Neural cell (in vitro differentiated cells): ENCODE results near the gene HOXD3. TPM values are rescaled to one million over a fixed set of nuclear protein-coding genes. Genes with fewer than 3 reads are reported as not detected.
A peak's percentile ranks its signal among the peaks of the same experiment; 100 is the strongest.

Source experiments
- H2AFZ ChIP-seq: fragments of 200-600, 300-800 bp; sonication (generic), shearing (Covaris generic); 2 replicates; pipeline ENCODE4 v1.6.0; 2014; ENCODE audit warnings: low read depth, mild to moderate bottlenecking, antibody characterized with exemption, low read length, moderate library complexity
- H3F3A ChIP-seq: fragments of 200-600 bp; shearing (Covaris generic); 2 replicates; pipeline ENCODE4 v1.6.1; 2016; ENCODE audit warnings: mild to moderate bottlenecking, moderate library complexity, mixed read lengths, antibody characterized with exemption, low read length; ENCODE audit not compliant: insufficient read depth, poor library complexity, severe bottlenecking
- H3K27ac ChIP-seq: fragments of 200-600, 300-800 bp; sonication (generic), shearing (Covaris generic); 2 replicates; pipeline ENCODE4 v1.5.1; 2014; ENCODE audit warnings: mild to moderate bottlenecking, low read length, moderate library complexity
- H3K27me3 ChIP-seq: fragments of 300-800, 200-600 bp; sonication (generic), shearing (Covaris generic); 2 replicates; pipeline ENCODE4 v1.6.0; 2014; ENCODE audit warnings: mild to moderate bottlenecking, low read depth, low read length, moderate library complexity; ENCODE audit not compliant: insufficient read depth
- H3K36me3 ChIP-seq: fragments of 300-800, 200-600 bp; sonication (generic), shearing (Covaris generic); 2 replicates; pipeline ENCODE4 v1.5.1; 2014; ENCODE audit warnings: mild to moderate bottlenecking, antibody characterized with exemption, low read length, moderate library complexity; ENCODE audit not compliant: insufficient read depth
- H3K4me2 ChIP-seq: fragments of 300-800, 200-600 bp; sonication (generic), shearing (Covaris generic); 2 replicates; pipeline ENCODE4 v1.6.0; 2014; ENCODE audit warnings: mild to moderate bottlenecking, low read length
- H3K4me3 ChIP-seq: fragments of 300-800, 200-600 bp; sonication (generic), shearing (Covaris generic); 2 replicates; pipeline ENCODE4 v1.5.1; 2014; ENCODE audit warnings: mild to moderate bottlenecking, low read length, moderate library complexity
- H3K79me2 ChIP-seq: fragments of 200-600 bp; shearing (Covaris generic); replicated peaks from 2 replicates; pipeline ENCODE4 v1.6.0; 2014; ENCODE audit warnings: mild to moderate bottlenecking, low read length, moderate library complexity; ENCODE audit not compliant: insufficient read depth
- H3K9ac ChIP-seq: fragments of 300-800, 200-600 bp; sonication (generic), shearing (Covaris generic); 2 replicates; pipeline ENCODE4 v1.6.1; 2016; ENCODE audit warnings: mild to moderate bottlenecking, low read length, mixed read lengths
- H3K9me2 ChIP-seq: fragments of 200-600 bp; shearing (Covaris generic); 2 replicates; pipeline ENCODE4 v1.6.1; 2016; ENCODE audit warnings: mild to moderate bottlenecking, low read length, mixed read lengths; ENCODE audit not compliant: insufficient read depth
- H3K9me3 ChIP-seq: fragments of 200-600, 300-800 bp; sonication (generic), shearing (Covaris generic); 2 replicates; pipeline ENCODE4 v1.6.1; 2016; ENCODE audit warnings: mild to moderate bottlenecking, mixed run types, low read length, moderate library complexity, mixed read lengths
- H4K20me1 ChIP-seq: fragments of 200-600 bp; shearing (Covaris generic); 2 replicates; pipeline ENCODE4 v1.6.1; 2016; ENCODE audit warnings: mild to moderate bottlenecking, mixed run types; ENCODE audit not compliant: insufficient read depth
- CTCF ChIP-seq: fragments of 450-650 bp; IDR thresholded peaks from 2 replicates; pipeline ENCODE4 v1.5.1; 2014; ENCODE audit warnings: antibody characterized with exemption, mild to moderate bottlenecking, moderate library complexity; ENCODE audit not compliant: poor library complexity, severe bottlenecking
- EP300 ChIP-seq: fragments of 450-650 bp; conservative IDR thresholded peaks from 2 replicates; pipeline ENCODE4 v1.6.1; 2014; ENCODE audit warnings: antibody characterized with exemption, mild to moderate bottlenecking, moderate library complexity; ENCODE audit not compliant: poor library complexity, severe bottlenecking
- EZH2 ChIP-seq: fragments of 200-600, 300-800 bp; shearing (Covaris generic), sonication (generic); IDR thresholded peaks from 2 replicates; pipeline ENCODE4 v1.6.1; 2014; ENCODE audit warnings: antibody characterized with exemption, low read length, borderline replicate concordance, mild to moderate bottlenecking; ENCODE audit not compliant: insufficient read depth, poor library complexity, severe bottlenecking
- MXI1 ChIP-seq: fragments of 450-650 bp; conservative IDR thresholded peaks from 2 replicates; pipeline ENCODE4 v1.6.1; 2014; ENCODE audit warnings: antibody characterized with exemption, mild to moderate bottlenecking; ENCODE audit not compliant: poor library complexity, severe bottlenecking
- POLR2AphosphoS5 ChIP-seq: IDR thresholded peaks from 2 replicates; pipeline ENCODE4 v1.6.1; 2012
- RAD21 ChIP-seq: fragments of 450-650 bp; conservative IDR thresholded peaks from 2 replicates; pipeline ENCODE4 v1.6.1; 2014; ENCODE audit warnings: antibody characterized with exemption, mild to moderate bottlenecking, moderate library complexity
- REST ChIP-seq: IDR thresholded peaks from 2 replicates; pipeline ENCODE4 v1.6.1; 2012; ENCODE audit warnings: borderline replicate concordance
- SMC3 ChIP-seq: fragments of 450-650 bp; conservative IDR thresholded peaks from 2 replicates; pipeline ENCODE4 v1.6.1; 2014; ENCODE audit warnings: antibody characterized with exemption, mild to moderate bottlenecking, moderate library complexity; ENCODE audit not compliant: poor library complexity
- TAF1 ChIP-seq: IDR thresholded peaks from 2 replicates; pipeline ENCODE4 v1.6.1; 2012; ENCODE audit warnings: low read depth
- polyA plus RNA-seq: library from polyadenylated mRNA; depleted of rRNA; stranded (reverse); fragments of >200 nt; gene quantifications from 2 replicates; pipeline ENCODE4 v1.2.3, GENCODE V29; 2014

The HOXD3 gene
- polyA plus RNA-seq, 1 donor from 2014 or later = not detected

- TF ChIP-seq SMC3 = no peak
- TF ChIP-seq TAF1 = no peak
- peak; percentile 22 for TF ChIP-seq EZH2
- TF ChIP-seq MXI1 = no peak
- no peak for TF ChIP-seq RAD21
- no peak for TF ChIP-seq EP300
- Histone ChIP-seq H3K27ac (no peak overlapping the region), H2AFZ (no peak overlapping the region), H3K9ac (no peak overlapping the region), H3F3A (no peaks in the 10 kb centered on the region), H4K20me1 (no peaks in the 10 kb centered on the region), H3K27me3 (peaks cover 100% of the 10 kb centered on the region), H3K79me2 (no peaks in the 10 kb centered on the region), H3K36me3 (no peaks in the 10 kb centered on the region), H3K4me3 (no peak overlapping the region), H3K4me2 (no peak overlapping the region), H3K9me3 (no peaks in the 10 kb centered on the region), H3K9me2 (no peaks in the 10 kb centered on the region)
These were observed 32.8 kb upstream of the HOXD3 start for GRCh38 chr2:176124110-176124946.

GRCh38 chr2:176124947-176125771, 31.9 kb upstream of the HOXD3 start:
- TF ChIP-seq SMC3 (no peak), EZH2 (no peak), RAD21 (no peak), REST (no peak), POLR2AphosphoS5 (no peak), TAF1 (no peak), EP300 (no peak), CTCF (no peak)
- no peaks in the 10 kb centered on the region for H3K79me2 ChIP-seq
- no peak overlapping the region for H3K9ac ChIP-seq
- H3K36me3 ChIP-seq = no peaks in the 10 kb centered on the region
- H4K20me1 ChIP-seq = no peaks in the 10 kb centered on the region
- H3K4me2 ChIP-seq = no peak overlapping the region
- no peak overlapping the region for H3K27ac ChIP-seq
- no peaks in the 10 kb centered on the region for H3F3A ChIP-seq
- H3K27me3 ChIP-seq = peaks cover 97% of the 10 kb centered on the region
- no peak overlapping the region for H3K4me3 ChIP-seq
- H3K9me3 ChIP-seq = no peaks in the 10 kb centered on the region
- H2AFZ ChIP-seq = no peak overlapping the region
- H3K9me2 ChIP-seq = no peaks in the 10 kb centered on the region
